Vagina (tissue), 2 donors: ENCODE results near the gene SEPTIN2. TPM values are rescaled to one million over a fixed set of nuclear protein-coding genes. Genes with fewer than 3 reads are reported as not detected.

Source experiments
- DNase-seq, 2 donors: peaks; one replicate each; pipeline ENCODE4 v3.0.0-alpha.2; 2017; ENCODE audit errors: extremely low spot score in 2 of 2
- H3K27ac ChIP-seq: fragments of 200-600 bp; sonication (generic); one replicate; pipeline ENCODE4 v1.5.1; 2019
- H3K27me3 ChIP-seq: fragments of 200-600 bp; sonication (generic); one replicate; pipeline ENCODE4 v1.5.1; 2019
- H3K36me3 ChIP-seq, 2 donors: fragments of 200-600 bp; sonication (generic); one replicate each; pipeline ENCODE4 v1.5.1; 2017 to 2019
- H3K4me1 ChIP-seq: fragments of 200-600 bp; sonication (generic); one replicate; pipeline ENCODE4 v1.5.1; 2019
- H3K4me3 ChIP-seq, 2 donors: fragments of 200-600 bp; sonication (generic); 1 replicate in 1 of 2; 2 replicates in 1 of 2; pipeline ENCODE4 v1.5.1; 2016 to 2019
- H3K9me3 ChIP-seq: fragments of 200-600 bp; sonication (generic); one replicate; pipeline ENCODE4 v1.5.1; 2019
- CTCF ChIP-seq, 3 experiments: fragments of 450-650 bp in 2 of 3; fragments of 200-600 bp in 1 of 3; sonication (generic) in 1 of 3; IDR thresholded peaks; one replicate each; pipeline ENCODE4 v1.5.1; 2017 to 2019; ENCODE audit warnings: antibody characterized with exemption in 3 of 3, mild to moderate bottlenecking in 2 of 3, moderate library complexity in 2 of 3
- POLR2A ChIP-seq, 2 donors: fragments of 450-650 bp; IDR thresholded peaks; one replicate each; pipeline ENCODE4 v1.6.1; 2017; ENCODE audit warnings: antibody characterized with exemption in 2 of 2, mild to moderate bottlenecking in 2 of 2, moderate library complexity in 2 of 2
- POLR2AphosphoS5 ChIP-seq, 2 donors: sonication (generic); formaldehyde crosslinking; IDR thresholded peaks; one replicate each; pipeline ENCODE4 v1.9.0; 2017; ENCODE audit warnings: antibody characterized with exemption in 2 of 2, mild to moderate bottlenecking in 2 of 2, low read depth in 1 of 2; ENCODE audit not compliant: insufficient read depth in 1 of 2
- intact Hi-C: fragments of 100-400 bp; cut with DNase I; formaldehyde crosslinking; loops from one replicate; pipeline ENCODE4 v1.15.1; 2023
- total RNA-seq: library from RNA; depleted of rRNA; stranded (reverse); fragments of >200 nt; gene quantifications from one replicate; pipeline ENCODE4 v1.2.3, GENCODE V29; 2016

The SEPTIN2 gene
- total RNA-seq, 1 donor from 2014 or later = 198 TPM

- TF ChIP-seq POLR2A (IDR thresholded peaks at IDR 0.05) = no peak
- TF ChIP-seq POLR2AphosphoS5 (IDR thresholded peaks at IDR 0.05; ENCODE audit: insufficient read depth in 1 of 2, low read depth in 1 of 2) = no peak
- Histone ChIP-seq H3K36me3 (peaks cover 0 to 32% of the 10 kb centered on the region in 2 donors), H3K9me3 (no peaks in the 10 kb centered on the region), H3K27me3 (no peaks in the 10 kb centered on the region), H3K4me1 (peaks cover 39% of the 10 kb centered on the region), H3K27ac (peak overlapping the region; percentile 62), H3K4me3 (peak overlapping the region in 1 of 2 donors; percentile 28)
- DNase-seq = peak in 1 of 2 donors; percentile 91
- intact Hi-C loops = loop anchor here (5.0 kb wide), 1 partner anchor 38 kb away; the partner anchor contains the start of genes HDLBP and SEPTIN2
Measured at GRCh38 chr2:241354668-241355658, 39.2 kb downstream of the SEPTIN2 start.

GRCh38 chr2:241355983-241356870 lies 40.5 kb downstream of the SEPTIN2 start, which contains the start of gene FARP2:
Gene FARP2 (plus strand): TSS chr2:241356285. CDS start chr2:241373108, 16,823 bp downstream.
- Histone ChIP-seq H3K27me3 (no peaks in the 10 kb centered on the region), H3K4me1 (peaks cover 39% of the 10 kb centered on the region), H3K4me3 (peak within 1 kb of the TSS; percentile 81 to 95), H3K27ac (peak within 1 kb of the TSS; percentile 81), H3K36me3 (peaks cover 0 to 19% of the 10 kb centered on the region in 2 donors), H3K9me3 (no peaks in the 10 kb centered on the region)
- TF ChIP-seq CTCF (IDR thresholded peaks at IDR 0.05) = no peak
- peak in 1 of 2 donors; percentile 68 for TF ChIP-seq POLR2A (IDR thresholded peaks at IDR 0.05)
- peak in 1 of 2 donors; percentile 44 for TF ChIP-seq POLR2AphosphoS5 (IDR thresholded peaks at IDR 0.05; ENCODE audit: insufficient read depth in 1 of 2, low read depth in 1 of 2)
- intact Hi-C loops = loop anchor here (5.0 kb wide), 1 partner anchor 39 kb away; the partner anchor contains the start of genes HDLBP and SEPTIN2
- DNase-seq = peak in 1 of 2 donors; percentile 98

GRCh38 chr2:241356871-241357260 lies 41.1 kb downstream of the SEPTIN2 start:
- Histone ChIP-seq H3K27ac (peak overlapping the region; percentile 81), H3K4me3 (peak overlapping the region; percentile 81 to 95), H3K9me3 (no peaks in the 10 kb centered on the region), H3K36me3 (peaks cover 0 to 14% of the 10 kb centered on the region in 2 donors), H3K27me3 (no peaks in the 10 kb centered on the region), H3K4me1 (peaks cover 39% of the 10 kb centered on the region)
- no peak for DNase-seq
- TF ChIP-seq POLR2AphosphoS5 (IDR thresholded peaks at IDR 0.05; ENCODE audit: insufficient read depth in 1 of 2, low read depth in 1 of 2) = no peak
- TF ChIP-seq CTCF (IDR thresholded peaks at IDR 0.05) = no peak
- no peak for TF ChIP-seq POLR2A (IDR thresholded peaks at IDR 0.05)
- intact Hi-C loops = loop anchor here (5.0 kb wide), 1 partner anchor 40 kb away; the partner anchor contains the start of genes HDLBP and SEPTIN2

- peaks cover 0 to 8% of the 10 kb centered on the region in 2 donors for H3K36me3 ChIP-seq
- H3K9me3 ChIP-seq = no peaks in the 10 kb centered on the region
- H3K4me1 ChIP-seq = peaks cover 39% of the 10 kb centered on the region
- no peak overlapping the region for H3K27ac ChIP-seq
- TF ChIP-seq CTCF (IDR thresholded peaks at IDR 0.05) = no peak
- no peak for TF ChIP-seq POLR2AphosphoS5 (IDR thresholded peaks at IDR 0.05; ENCODE audit: insufficient read depth in 1 of 2, low read depth in 1 of 2)
- no peaks in the 10 kb centered on the region for H3K27me3 ChIP-seq
- intact Hi-C loops = loop anchor here (5.0 kb wide), 1 partner anchor 40 kb away; the partner anchor contains the start of genes HDLBP and SEPTIN2
- DNase-seq = no peak
- H3K4me3 ChIP-seq = no peak overlapping the region
Measured at GRCh38 chr2:241357531-241357930, 41.8 kb downstream of the SEPTIN2 start.
